HEK293T (cell line): Measurements from ENCODE around the gene TRAPPC12.

Experiments
- FOXA1 ChIP-seq: fragments of 450-650 bp; IDR thresholded peaks from 2 replicates; pipeline ENCODE4 v1.6.1; 2016; ENCODE audit warnings: mild to moderate bottlenecking
- HDGF ChIP-seq: fragments of 450-650 bp; IDR thresholded peaks from 2 replicates; pipeline ENCODE4 v1.6.1; 2017; ENCODE audit warnings: antibody characterized with exemption, borderline replicate concordance
- LEF1 ChIP-seq: fragments of 450-650 bp; IDR thresholded peaks from 2 replicates; pipeline ENCODE4 v1.6.1; 2017; ENCODE audit warnings: mild to moderate bottlenecking, borderline replicate concordance
- NFRKB ChIP-seq: fragments of 450-650 bp; IDR thresholded peaks from 2 replicates; pipeline ENCODE4 v1.6.1; 2016; ENCODE audit warnings: mild to moderate bottlenecking, moderate library complexity

DNA sequence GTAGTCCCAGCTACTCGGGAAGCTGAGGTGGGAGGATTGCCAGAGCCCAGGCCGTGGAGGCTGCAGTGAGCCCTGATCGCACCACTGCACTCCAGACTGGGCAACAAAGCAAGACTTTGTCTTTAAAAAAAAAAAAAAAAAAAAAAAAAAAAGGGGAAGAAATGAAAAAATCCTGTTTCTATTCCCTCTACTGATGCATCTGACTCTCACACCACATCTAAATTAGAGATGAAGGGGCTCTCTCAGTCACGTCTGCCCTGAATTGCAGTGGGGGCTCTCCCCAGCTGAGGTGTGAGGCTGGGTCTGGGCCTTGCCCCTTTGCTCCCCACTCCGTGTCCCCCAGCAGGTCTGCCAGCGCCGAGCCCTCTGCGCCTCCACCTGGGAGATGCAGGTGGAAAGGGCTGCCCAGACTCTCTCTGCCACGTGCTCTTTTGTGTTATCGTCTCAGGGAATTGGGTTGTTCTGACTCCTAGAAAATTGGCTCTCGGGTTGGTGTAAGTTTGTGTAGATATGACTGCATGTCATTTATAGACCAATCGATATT, 30.2 kb downstream of the TRAPPC12 start:
- TF ChIP-seq HDGF: no peak
- no peak for TF ChIP-seq LEF1
- no peak for TF ChIP-seq FOXA1
- no peak for TF ChIP-seq NFRKB
